ENCODE data around the gene GPC5. TPM values are rescaled to one million over a fixed set of nuclear protein-coding genes. Genes with fewer than 3 reads are reported as not detected.

GPC5 gene
- total RNA-seq, 2 donors from 2014 or later: 0.83 to 1.3 TPM

DNA sequence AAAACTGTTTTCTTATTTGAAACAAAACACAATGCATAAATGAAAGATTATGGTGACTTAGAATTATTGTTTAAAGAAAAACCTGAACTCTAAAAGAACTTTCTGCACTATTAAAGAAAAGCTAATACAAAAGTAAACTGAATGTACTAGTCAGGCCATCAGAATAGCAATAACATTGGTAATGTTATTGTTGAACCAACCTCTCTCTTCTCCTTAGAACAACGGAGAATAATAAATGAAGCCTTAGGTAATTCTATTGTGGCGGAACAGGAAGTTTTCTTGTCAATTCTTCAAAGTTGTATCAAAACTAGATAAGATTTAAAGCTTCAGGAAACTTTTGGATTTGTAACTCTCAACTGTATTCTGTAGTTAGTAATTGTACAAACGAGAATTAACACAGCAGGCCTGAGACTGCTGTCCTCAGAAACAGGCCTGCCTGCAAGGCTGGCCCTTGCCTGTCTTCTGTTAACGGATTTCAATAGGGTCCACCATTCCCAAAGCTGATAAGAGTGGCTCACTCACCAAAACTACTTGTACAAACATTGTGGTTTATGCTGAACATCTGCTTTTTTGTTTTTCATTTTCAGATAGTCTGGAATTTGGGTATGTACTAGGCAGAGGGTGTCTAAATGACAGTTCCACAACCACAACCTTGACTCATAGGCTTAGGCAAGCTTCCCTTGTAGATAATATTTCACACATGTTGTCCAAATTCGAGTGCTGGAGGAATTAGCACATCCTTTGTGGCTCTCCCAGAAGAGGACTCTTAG lies 825.8 kb downstream of the GPC5 start:
- Histone ChIP-seq H3K9me3 (no peaks in the 10 kb centered on the region), H3K36me3 (no peaks in the 10 kb centered on the region), H3K4me1 (no peaks in the 10 kb centered on the region), H3K27ac (peak overlapping the region in 1 of 2 donors; percentile 48), H3K4me3 (no peak overlapping the region), H3K27me3 (no peaks in the 10 kb centered on the region)
- no peak for DNase-seq (ENCODE audit: low spot score)
- TF ChIP-seq, protein P1, sequence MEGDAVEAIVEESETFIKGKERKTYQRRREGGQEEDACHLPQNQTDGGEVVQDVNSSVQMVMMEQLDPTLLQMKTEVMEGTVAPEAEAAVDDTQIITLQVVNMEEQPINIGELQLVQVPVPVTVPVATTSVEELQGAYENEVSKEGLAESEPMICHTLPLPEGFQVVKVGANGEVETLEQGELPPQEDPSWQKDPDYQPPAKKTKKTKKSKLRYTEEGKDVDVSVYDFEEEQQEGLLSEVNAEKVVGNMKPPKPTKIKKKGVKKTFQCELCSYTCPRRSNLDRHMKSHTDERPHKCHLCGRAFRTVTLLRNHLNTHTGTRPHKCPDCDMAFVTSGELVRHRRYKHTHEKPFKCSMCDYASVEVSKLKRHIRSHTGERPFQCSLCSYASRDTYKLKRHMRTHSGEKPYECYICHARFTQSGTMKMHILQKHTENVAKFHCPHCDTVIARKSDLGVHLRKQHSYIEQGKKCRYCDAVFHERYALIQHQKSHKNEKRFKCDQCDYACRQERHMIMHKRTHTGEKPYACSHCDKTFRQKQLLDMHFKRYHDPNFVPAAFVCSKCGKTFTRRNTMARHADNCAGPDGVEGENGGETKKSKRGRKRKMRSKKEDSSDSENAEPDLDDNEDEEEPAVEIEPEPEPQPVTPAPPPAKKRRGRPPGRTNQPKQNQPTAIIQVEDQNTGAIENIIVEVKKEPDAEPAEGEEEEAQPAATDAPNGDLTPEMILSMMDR (IDR thresholded peaks at IDR 0.05): no peak

DNA sequence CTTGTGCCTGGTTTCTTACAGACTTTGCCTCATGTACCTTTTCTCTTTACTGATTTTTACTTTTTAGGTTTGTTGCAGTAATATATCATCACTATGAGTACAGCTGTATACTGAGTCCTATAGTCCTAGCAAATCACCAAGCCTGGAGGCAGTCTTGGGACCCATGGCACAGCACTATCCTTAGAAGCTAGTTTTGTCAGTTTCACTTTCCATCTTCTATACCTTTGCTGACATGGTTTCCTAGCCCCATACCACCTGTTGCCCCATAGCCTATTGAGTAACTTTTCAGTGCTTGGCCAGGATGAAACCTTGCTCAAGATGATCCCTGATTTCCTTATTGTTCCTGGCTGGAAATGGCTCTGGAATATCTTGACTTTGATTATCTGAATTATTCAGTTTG lies 826.4 kb downstream of the GPC5 start:
- Histone ChIP-seq H3K9me3 (no peaks in the 10 kb centered on the region), H3K27ac (peak overlapping the region in 1 of 2 donors; percentile 48), H3K36me3 (no peaks in the 10 kb centered on the region), H3K4me3 (no peak overlapping the region), H3K27me3 (no peaks in the 10 kb centered on the region), H3K4me1 (no peaks in the 10 kb centered on the region)
- TF ChIP-seq, protein P1 (IDR thresholded peaks at IDR 0.05): no peak
- DNase-seq (ENCODE audit: low spot score): no peak

DNA sequence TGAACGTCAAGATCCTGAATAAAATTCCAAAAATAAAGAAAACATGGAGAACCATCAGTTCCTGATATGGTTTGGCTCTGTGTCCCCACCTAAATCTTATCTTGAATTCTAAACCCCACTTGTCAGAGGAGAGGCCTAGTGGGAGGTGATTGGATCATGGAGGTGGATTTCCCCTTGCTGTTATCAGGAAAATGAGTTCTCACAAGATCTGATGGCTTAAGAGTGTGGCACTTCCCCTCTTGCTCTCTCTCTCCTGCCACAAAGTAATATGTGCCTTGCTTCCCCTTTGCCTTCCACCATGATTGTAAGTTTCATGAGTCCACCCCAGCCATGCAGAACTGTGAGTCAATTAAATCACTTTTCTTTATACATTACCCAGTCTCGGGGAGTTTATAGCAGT lies 827.4 kb downstream of the GPC5 start:
- Histone ChIP-seq H3K4me1 (no peaks in the 10 kb centered on the region), H3K27ac (no peak overlapping the region), H3K9me3 (no peaks in the 10 kb centered on the region), H3K36me3 (no peaks in the 10 kb centered on the region), H3K27me3 (no peaks in the 10 kb centered on the region), H3K4me3 (no peak overlapping the region)
- no peak for DNase-seq (ENCODE audit: low spot score)
- TF ChIP-seq, protein P1 (IDR thresholded peaks at IDR 0.05): no peak

DNA sequence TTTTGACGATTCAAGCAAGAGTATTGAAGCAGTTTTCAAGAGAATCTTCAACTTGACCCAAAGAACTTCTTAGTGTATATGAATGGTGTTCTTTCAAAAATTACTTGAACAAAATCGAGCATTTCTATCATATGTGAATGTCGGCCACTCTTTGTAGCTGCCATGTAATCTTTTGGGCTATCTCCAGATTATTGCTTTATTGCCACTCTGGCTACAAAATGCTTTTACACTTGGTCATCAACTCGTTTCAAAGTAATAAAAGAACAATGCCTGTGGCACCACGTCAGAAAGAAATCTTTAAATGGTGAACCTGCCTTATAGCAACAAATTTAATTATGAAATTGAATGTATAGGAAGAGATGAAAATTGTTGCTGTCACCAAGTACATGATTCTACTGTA lies 834.5 kb downstream of the GPC5 start:
- TF ChIP-seq, protein P1 (IDR thresholded peaks at IDR 0.05): no peak
- no peak overlapping the region for H3K27ac ChIP-seq
- no peak for DNase-seq (ENCODE audit: low spot score)
- no peaks in the 10 kb centered on the region for H3K27me3 ChIP-seq
- no peaks in the 10 kb centered on the region for H3K36me3 ChIP-seq
- no peaks in the 10 kb centered on the region for H3K4me1 ChIP-seq
- no peak overlapping the region for H3K4me3 ChIP-seq
- no peaks in the 10 kb centered on the region for H3K9me3 ChIP-seq

DNA sequence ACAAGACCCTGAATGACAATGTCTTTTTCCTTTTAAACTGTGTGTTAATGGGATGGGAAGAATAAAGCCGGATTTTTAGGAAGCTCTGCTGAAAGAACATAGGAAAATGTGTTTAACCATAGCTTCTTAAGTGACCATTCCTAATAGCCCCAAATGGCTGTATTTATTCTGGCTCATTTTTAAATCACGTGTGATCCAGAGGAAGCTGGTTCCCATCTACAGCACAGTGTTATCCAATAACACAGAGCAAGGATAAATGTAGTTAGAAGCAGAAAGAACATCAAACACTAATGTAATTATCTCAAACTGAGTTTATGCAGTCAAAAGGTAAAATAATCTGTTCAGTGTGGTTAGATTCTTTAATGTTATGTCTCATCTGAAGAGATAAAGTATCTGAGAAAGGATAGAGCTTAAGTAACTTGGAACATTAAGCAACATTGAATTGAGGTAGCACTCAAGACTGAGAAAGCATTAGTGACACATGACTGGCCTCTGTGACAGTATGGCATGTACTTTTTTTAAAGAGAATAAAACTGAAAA lies 853.3 kb downstream of the GPC5 start:
- no peaks in the 10 kb centered on the region for H3K9me3 ChIP-seq
- no peak overlapping the region for H3K4me3 ChIP-seq
- H3K27me3 ChIP-seq: no peaks in the 10 kb centered on the region
- no peaks in the 10 kb centered on the region for H3K36me3 ChIP-seq
- TF ChIP-seq, protein P1 (IDR thresholded peaks at IDR 0.05): no peak
- no peaks in the 10 kb centered on the region for H3K4me1 ChIP-seq
- no peak overlapping the region for H3K27ac ChIP-seq
- DNase-seq (ENCODE audit: low spot score): no peak

All from right atrium auricular region (tissue), 2 donors.